Caco-2 (cell line): ENCODE measurements around the gene TMED5. TPM values are rescaled to one million over a fixed set of nuclear protein-coding genes. Genes with fewer than 3 reads are reported as not detected.

Experiments
- BruUV-seq: library from RNA; stranded (reverse); fragments of 400-500 nt; replicated peaks from 2 replicates; lab custom pipeline; 2021; lab: Mats Ljungman, UMichigan
- CTCF ChIA-PET: fragments of 300-600 bp; sonication (Branson Sonifier 250); formaldehyde crosslinking; loops from one replicate; lab custom pipeline; 2022; ENCODE audit warnings: antibody characterized with exemption; lab: Charles Lee
- POLR2A ChIA-PET: fragments of 300-600 bp; sonication (Branson Sonifier 250); formaldehyde crosslinking; loops from one replicate; lab custom pipeline; 2022; ENCODE audit warnings: antibody characterized with exemption; lab: Charles Lee
- DNase-seq, 2 experiments: peaks; one replicate each; pipeline versions ENCODE4 v3.0.0 to v3.0.0-alpha.2; 2020 to 2022
- H3K27me3 ChIP-seq: replicated peaks from 2 replicates; pipeline ENCODE4 v1.6.0; 2011; ENCODE audit warnings: low read length; ENCODE audit not compliant: control insufficient read depth, insufficient read depth
- H3K36me3 ChIP-seq: 2 replicates; pipeline ENCODE4 v1.5.1; 2011; ENCODE audit warnings: low read length; ENCODE audit not compliant: control insufficient read depth, insufficient read depth
- H3K4me1 ChIP-seq: fragments of 250-450 bp; sonication (Bioruptor Pico); 2 replicates; pipeline ENCODE4 v1.5.1; 2020; ENCODE audit warnings: mild to moderate bottlenecking
- H3K4me3 ChIP-seq: 2 replicates; pipeline ENCODE4 v1.5.1; 2011; ENCODE audit warnings: low read depth, mild to moderate bottlenecking, control low read depth, low read length
- H3K9me3 ChIP-seq: fragments of 250-450 bp; sonication (Bioruptor Pico); 2 replicates; pipeline ENCODE4 v1.5.1; 2020; ENCODE audit warnings: mild to moderate bottlenecking, moderate library complexity
- H3K27ac Mint-ChIP-seq: one replicate; pipeline ENCODE4 v1.8.0; 2022; ENCODE audit warnings: mixed read lengths; ENCODE audit not compliant: unreplicated experiment
- H3K27me3 Mint-ChIP-seq: one replicate; pipeline ENCODE4 v1.8.0; 2022; ENCODE audit warnings: mixed read lengths; ENCODE audit not compliant: insufficient read depth, unreplicated experiment
- H3K36me3 Mint-ChIP-seq: one replicate; pipeline ENCODE4 v1.8.0; 2022; ENCODE audit warnings: mild to moderate bottlenecking, mixed read lengths; ENCODE audit not compliant: insufficient read depth, unreplicated experiment
- H3K4me1 Mint-ChIP-seq: one replicate; pipeline ENCODE4 v1.8.0; 2022; ENCODE audit warnings: low read depth, mixed read lengths; ENCODE audit not compliant: unreplicated experiment
- H3K4me3 Mint-ChIP-seq: one replicate; pipeline ENCODE4 v1.8.0; 2022; ENCODE audit warnings: mild to moderate bottlenecking, moderate library complexity, mixed read lengths; ENCODE audit not compliant: unreplicated experiment
- H3K9me3 Mint-ChIP-seq: one replicate; pipeline ENCODE4 v1.8.0; 2022; ENCODE audit warnings: mixed read lengths; ENCODE audit not compliant: unreplicated experiment
- intact Hi-C: fragments of 100-400 bp; cut with micrococcal nuclease; formaldehyde crosslinking; loops from one replicate; pipeline ENCODE4 v1.10.0; 2022; ENCODE audit not compliant: unreplicated experiment
- total RNA-seq: library from RNA; stranded (reverse); gene quantifications from 2 replicates; pipeline ENCODE4 v1.2.3, GENCODE V29; 2022
- TF ChIP-seq, protein P1 (sequence below), 2 experiments: fragments of 200-600 bp in 1 of 2; IDR thresholded peaks; 1 replicate in 1 of 2; 2 replicates in 1 of 2; pipeline versions ENCODE4 v1.5.1 to v1.8.0; 2011 to 2022; ENCODE audit warnings: antibody characterized with exemption in 1 of 2, control low read depth in 1 of 2, inconsistent platforms in 1 of 2, low read depth in 1 of 2, low read length in 1 of 2, mild to moderate bottlenecking in 1 of 2, moderate library complexity in 1 of 2; ENCODE audit not compliant: insufficient read depth in 1 of 2, severe bottlenecking in 1 of 2, unreplicated experiment in 1 of 2

Gene TMED5
- total RNA-seq, 1 experiment from 2014 or later, result 52.6 TPM

- H3K4me3 ChIP-seq, result no peak overlapping the region
- no peaks in the 10 kb centered on the region for H3K27me3 Mint-ChIP-seq
- POLR2A ChIA-PET, result no interaction called here
Observed at GRCh38 chr1:93129507-93130099, 50.6 kb downstream of the TMED5 start.

GRCh38 chr1:93124556-93125355, 55.5 kb downstream of the TMED5 start:
- Mint-ChIP-seq H3K9me3 (no peaks in the 10 kb centered on the region), H3K36me3 (peaks cover 20% of the 10 kb centered on the region), H3K27me3 (no peaks in the 10 kb centered on the region), H3K27ac (no peak overlapping the region), H3K4me1 (no peaks in the 10 kb centered on the region), H3K4me3 (no peak overlapping the region)
- no peaks in the 10 kb centered on the region for H3K27me3 ChIP-seq
- intact Hi-C loops, result no loop called here
- no TSS peak for BruUV-seq
- ChIA-PET CTCF (no interaction called here), POLR2A (interaction anchor here (0.5 kb wide), 1 partner anchor 8 kb away, joined by 4 read pairs; no protein-coding TSS in a partner anchor)
- no peak for DNase-seq
- TF ChIP-seq, protein P1, sequence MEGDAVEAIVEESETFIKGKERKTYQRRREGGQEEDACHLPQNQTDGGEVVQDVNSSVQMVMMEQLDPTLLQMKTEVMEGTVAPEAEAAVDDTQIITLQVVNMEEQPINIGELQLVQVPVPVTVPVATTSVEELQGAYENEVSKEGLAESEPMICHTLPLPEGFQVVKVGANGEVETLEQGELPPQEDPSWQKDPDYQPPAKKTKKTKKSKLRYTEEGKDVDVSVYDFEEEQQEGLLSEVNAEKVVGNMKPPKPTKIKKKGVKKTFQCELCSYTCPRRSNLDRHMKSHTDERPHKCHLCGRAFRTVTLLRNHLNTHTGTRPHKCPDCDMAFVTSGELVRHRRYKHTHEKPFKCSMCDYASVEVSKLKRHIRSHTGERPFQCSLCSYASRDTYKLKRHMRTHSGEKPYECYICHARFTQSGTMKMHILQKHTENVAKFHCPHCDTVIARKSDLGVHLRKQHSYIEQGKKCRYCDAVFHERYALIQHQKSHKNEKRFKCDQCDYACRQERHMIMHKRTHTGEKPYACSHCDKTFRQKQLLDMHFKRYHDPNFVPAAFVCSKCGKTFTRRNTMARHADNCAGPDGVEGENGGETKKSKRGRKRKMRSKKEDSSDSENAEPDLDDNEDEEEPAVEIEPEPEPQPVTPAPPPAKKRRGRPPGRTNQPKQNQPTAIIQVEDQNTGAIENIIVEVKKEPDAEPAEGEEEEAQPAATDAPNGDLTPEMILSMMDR (IDR thresholded peaks at IDR 0.05; ENCODE audit: insufficient read depth in 1 of 2, low read depth in 1 of 2, low read length in 1 of 2, severe bottlenecking in 1 of 2, unreplicated experiment in 1 of 2), result no peak
- no peaks in the 10 kb centered on the region for H3K9me3 ChIP-seq
- no peaks in the 10 kb centered on the region for H3K36me3 ChIP-seq
- no peak overlapping the region for H3K4me3 ChIP-seq
- no peaks in the 10 kb centered on the region for H3K4me1 ChIP-seq

More at GRCh38 chr1:93129507-93130099, 50.6 kb downstream of the TMED5 start:
- DNase-seq, result no peak
- Histone ChIP-seq H3K36me3 (no peaks in the 10 kb centered on the region), H3K9me3 (no peaks in the 10 kb centered on the region), H3K4me1 (no peaks in the 10 kb centered on the region), H3K27me3 (no peaks in the 10 kb centered on the region)
- H3K4me1 Mint-ChIP-seq, result no peaks in the 10 kb centered on the region
- H3K4me3 Mint-ChIP-seq, result no peak overlapping the region
- TF ChIP-seq, protein P1 (IDR thresholded peaks at IDR 0.05; ENCODE audit: insufficient read depth in 1 of 2, low read depth in 1 of 2, low read length in 1 of 2, severe bottlenecking in 1 of 2, unreplicated experiment in 1 of 2), result no peak
- no peak overlapping the region for H3K27ac Mint-ChIP-seq
- BruUV-seq, result no TSS peak
- CTCF ChIA-PET, result no interaction called here
- peaks cover 24% of the 10 kb centered on the region for H3K36me3 Mint-ChIP-seq
- H3K9me3 Mint-ChIP-seq, result no peaks in the 10 kb centered on the region
- intact Hi-C loops, result no loop called here

DNA sequence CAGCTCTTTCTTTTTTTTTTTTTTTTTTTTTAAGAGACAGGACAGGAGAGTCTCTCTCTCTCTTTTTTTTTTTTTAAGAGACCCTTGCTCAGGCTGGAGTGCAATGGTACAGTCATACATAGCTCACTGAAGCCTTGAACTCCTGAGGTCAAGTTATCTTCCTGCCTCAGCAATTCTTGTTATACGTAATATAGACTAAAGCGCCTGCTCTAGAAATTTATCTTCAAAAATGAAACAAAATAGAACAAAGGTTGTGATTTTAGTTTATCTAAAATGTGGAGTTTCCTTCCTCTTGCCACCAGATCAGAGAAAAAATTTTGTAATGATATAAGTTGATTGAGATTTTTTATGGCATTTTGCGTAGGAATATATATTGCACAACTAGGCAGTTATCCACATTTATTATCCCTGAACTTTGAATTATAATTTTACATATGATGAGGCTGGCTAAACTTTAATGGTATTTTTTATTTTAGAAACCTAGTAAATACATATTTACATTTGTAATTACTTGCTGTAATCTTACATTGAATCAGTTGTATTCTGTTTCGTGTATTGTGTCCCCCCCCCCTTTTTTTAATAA, 56.9 kb downstream of the TMED5 start:
- ChIA-PET POLR2A (no interaction called here), CTCF (no interaction called here)
- no TSS peak for BruUV-seq
- no peaks in the 10 kb centered on the region for H3K27me3 ChIP-seq
- intact Hi-C loops, result no loop called here
- no peaks in the 10 kb centered on the region for H3K4me1 ChIP-seq
- Mint-ChIP-seq H3K27me3 (no peaks in the 10 kb centered on the region), H3K4me1 (no peaks in the 10 kb centered on the region), H3K27ac (no peak overlapping the region), H3K9me3 (no peaks in the 10 kb centered on the region), H3K4me3 (no peak overlapping the region), H3K36me3 (peaks cover 20% of the 10 kb centered on the region)
- no peaks in the 10 kb centered on the region for H3K9me3 ChIP-seq
- no peak overlapping the region for H3K4me3 ChIP-seq
- no peak for DNase-seq
- no peaks in the 10 kb centered on the region for H3K36me3 ChIP-seq
- TF ChIP-seq, protein P1 (IDR thresholded peaks at IDR 0.05; ENCODE audit: insufficient read depth in 1 of 2, low read depth in 1 of 2, low read length in 1 of 2, severe bottlenecking in 1 of 2, unreplicated experiment in 1 of 2), result no peak
